Measurements from ENCODE around the gene B3GALT6.

DNA sequence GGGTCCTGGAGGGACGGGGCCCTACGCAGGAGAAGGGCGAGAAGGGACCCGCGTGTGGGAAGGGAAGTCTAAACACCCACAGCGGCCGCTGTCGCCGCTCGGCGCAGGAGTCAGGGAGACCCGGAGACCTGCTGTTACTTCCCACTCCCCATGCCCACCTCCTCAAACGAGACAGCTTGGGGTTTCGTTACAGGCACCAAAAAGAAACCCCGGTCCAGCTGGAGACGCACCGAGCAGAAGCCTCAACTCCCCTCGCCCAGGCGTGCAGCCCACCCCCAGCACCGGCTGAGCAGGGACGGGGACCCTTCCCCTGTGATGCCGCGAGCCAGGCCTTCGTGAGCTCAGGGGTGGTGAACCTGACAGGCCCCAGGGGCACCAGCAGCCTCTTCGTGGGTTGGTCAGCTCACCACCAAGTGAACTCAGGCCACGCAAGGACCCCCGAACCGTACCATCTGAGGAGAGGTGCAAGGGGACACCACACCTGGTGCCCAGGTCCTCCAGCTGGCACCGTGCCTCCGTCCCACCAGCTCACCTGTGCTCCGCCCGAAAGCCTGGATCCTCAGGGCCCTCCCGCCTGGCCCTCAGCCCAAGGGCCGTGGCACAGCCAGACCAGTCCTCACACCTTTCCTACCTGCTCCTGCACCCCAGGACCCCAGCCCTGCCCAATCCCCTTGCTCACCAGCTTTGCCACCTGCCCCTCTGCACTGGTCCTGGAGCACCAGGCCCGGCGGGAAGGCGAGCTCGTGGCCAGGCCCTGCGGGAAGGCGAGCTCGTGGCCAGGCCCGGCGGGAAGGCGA is 5.3 kb upstream of the B3GALT6 start:
- TF ChIP-seq, protein P1, sequence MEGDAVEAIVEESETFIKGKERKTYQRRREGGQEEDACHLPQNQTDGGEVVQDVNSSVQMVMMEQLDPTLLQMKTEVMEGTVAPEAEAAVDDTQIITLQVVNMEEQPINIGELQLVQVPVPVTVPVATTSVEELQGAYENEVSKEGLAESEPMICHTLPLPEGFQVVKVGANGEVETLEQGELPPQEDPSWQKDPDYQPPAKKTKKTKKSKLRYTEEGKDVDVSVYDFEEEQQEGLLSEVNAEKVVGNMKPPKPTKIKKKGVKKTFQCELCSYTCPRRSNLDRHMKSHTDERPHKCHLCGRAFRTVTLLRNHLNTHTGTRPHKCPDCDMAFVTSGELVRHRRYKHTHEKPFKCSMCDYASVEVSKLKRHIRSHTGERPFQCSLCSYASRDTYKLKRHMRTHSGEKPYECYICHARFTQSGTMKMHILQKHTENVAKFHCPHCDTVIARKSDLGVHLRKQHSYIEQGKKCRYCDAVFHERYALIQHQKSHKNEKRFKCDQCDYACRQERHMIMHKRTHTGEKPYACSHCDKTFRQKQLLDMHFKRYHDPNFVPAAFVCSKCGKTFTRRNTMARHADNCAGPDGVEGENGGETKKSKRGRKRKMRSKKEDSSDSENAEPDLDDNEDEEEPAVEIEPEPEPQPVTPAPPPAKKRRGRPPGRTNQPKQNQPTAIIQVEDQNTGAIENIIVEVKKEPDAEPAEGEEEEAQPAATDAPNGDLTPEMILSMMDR (IDR thresholded peaks at IDR 0.05; ENCODE audit: low read length) = no peak
- no peak for TF ChIP-seq EZH2 (optimal IDR thresholded peaks at IDR 0.05; ENCODE audit: low read depth, low read length)
